GM12801 (cell line): ENCODE results near the gene ZNF609.

Experiments
- TF ChIP-seq, protein P1 (sequence below): IDR thresholded peaks from one replicate; pipeline ENCODE4 v1.5.1; 2011; ENCODE audit warnings: control low read depth; ENCODE audit not compliant: insufficient read length; ENCODE audit errors: extremely low read depth

Gene ZNF609

DNA sequence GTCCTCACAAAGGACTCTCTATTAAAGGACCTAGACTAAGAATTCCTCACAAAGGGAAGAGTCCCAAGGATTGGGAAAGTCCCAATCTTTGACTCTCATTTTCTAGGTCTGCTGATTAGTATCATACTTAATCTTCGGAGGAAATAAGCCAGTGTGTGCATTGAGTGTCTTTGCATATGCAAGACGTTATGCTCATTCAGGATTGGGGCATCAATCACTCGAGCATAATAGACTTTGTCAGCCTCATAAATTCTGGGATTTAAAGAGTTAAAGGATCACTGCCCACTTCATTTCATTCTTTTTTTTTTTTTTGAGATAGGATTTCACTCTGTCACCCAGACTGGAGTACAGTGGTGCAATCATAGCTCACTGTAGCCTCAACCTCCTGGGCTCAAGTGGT is 160.7 kb downstream of the ZNF609 start:
- TF ChIP-seq, protein P1, sequence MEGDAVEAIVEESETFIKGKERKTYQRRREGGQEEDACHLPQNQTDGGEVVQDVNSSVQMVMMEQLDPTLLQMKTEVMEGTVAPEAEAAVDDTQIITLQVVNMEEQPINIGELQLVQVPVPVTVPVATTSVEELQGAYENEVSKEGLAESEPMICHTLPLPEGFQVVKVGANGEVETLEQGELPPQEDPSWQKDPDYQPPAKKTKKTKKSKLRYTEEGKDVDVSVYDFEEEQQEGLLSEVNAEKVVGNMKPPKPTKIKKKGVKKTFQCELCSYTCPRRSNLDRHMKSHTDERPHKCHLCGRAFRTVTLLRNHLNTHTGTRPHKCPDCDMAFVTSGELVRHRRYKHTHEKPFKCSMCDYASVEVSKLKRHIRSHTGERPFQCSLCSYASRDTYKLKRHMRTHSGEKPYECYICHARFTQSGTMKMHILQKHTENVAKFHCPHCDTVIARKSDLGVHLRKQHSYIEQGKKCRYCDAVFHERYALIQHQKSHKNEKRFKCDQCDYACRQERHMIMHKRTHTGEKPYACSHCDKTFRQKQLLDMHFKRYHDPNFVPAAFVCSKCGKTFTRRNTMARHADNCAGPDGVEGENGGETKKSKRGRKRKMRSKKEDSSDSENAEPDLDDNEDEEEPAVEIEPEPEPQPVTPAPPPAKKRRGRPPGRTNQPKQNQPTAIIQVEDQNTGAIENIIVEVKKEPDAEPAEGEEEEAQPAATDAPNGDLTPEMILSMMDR: no peak

DNA sequence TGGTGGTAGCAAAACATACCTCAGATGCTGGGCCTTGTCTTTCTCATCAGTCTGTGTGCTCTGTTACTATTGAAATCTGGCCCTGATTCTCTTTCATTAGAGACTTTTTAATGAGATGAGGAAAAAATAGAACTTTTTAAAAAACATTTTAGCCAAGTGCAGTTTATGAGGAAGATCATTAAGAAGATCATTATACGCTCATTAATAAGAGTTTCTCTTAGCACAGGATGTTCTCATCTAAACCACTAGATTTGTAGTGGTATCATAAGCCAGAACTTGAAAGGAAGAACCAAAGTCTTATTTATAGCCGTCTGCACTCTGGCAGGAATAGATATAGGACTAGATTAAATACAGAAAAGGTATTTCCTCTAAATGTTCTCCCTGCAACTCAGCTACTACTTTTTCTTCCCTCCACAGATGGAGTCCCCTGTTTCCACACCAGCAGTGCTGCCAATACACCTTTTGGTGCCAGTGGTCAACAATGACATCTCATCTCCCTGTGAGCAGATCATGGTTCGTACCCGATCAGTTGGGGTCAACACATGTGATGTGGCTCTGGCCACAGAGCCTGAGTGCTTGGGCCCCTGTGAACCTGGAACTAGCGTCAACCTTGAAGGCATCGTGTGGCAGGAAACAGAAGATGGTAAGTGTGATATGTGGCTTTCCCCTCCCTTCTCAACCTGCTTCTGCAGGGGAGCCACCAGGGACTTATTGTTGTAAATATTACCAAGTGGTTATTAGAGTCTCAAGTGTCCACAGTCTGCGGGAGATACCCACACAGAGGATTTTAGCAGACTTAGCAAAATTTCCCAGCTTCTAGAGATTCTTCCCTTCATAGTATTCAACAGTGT is 162.3 kb downstream of the ZNF609 start:
- TF ChIP-seq, protein P1: no peak

DNA sequence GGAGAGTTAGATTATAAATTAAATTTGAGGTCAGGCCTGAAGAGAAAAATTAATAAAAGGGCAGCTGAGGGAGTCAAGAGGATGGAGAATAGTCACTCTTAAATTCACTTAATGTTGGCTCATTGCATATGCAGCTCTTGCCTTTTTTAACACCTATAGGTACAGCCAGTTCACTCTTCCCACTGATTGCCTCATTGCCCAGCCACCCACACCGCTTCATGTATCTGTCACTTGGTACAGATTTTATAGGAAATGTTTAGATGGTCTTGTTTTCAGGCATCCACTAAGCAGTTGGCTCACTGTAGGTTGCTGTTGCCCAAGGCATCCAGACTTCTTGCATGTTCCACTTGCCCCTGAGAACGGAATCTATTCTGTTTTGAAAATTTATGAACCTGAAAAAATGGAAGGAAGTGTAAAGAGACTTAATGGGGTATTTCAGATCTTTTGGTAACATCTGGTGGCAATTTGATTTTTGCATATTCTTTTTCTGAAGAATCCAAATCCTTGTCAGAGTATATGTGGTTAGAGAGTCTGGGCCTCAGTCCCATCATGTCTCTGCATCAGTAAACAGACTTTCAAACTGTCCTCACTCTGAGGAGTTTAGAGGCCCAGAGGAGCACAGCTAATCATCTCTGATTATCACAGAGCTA is 163.1 kb downstream of the ZNF609 start:
- TF ChIP-seq, protein P1: no peak

DNA sequence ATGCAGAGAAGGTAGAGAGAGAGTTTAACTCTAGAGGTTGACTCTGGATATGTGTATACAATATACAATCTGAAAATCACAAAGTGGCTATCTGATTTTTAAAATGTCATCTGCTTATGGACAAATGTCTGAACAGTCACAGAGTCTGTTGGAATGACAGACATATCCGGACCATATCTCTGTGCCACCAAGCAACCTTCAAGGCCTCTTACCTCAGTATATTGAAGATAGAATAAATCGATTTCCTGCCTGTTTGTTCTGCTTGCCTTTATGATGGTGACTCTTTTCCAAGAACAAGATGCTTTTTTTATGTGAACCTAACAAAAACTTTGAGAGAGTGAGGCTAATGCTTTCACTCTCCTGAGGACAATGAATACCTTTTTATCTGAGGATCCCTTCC is 163.9 kb downstream of the ZNF609 start:
- TF ChIP-seq, protein P1: no peak

DNA sequence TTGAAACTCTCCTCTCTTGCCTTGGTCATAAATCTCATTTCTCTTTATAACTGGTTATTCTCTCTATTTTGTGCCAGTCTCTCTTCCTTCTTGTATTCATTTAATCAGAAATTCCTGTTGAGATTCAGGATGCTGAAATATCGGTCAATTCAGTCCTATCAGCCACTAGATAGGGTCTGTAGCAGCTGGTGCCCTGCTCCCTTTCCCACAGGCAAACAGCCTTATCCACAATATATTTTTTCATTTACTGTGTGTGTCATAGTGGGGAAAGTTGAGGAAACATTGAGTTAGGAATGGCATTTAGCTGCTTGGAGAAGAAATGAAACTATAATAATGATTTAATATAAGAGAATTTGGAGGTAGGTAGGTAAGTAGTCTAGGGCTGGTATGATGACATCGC is 168.7 kb downstream of the ZNF609 start:
- TF ChIP-seq, protein P1: no peak

DNA sequence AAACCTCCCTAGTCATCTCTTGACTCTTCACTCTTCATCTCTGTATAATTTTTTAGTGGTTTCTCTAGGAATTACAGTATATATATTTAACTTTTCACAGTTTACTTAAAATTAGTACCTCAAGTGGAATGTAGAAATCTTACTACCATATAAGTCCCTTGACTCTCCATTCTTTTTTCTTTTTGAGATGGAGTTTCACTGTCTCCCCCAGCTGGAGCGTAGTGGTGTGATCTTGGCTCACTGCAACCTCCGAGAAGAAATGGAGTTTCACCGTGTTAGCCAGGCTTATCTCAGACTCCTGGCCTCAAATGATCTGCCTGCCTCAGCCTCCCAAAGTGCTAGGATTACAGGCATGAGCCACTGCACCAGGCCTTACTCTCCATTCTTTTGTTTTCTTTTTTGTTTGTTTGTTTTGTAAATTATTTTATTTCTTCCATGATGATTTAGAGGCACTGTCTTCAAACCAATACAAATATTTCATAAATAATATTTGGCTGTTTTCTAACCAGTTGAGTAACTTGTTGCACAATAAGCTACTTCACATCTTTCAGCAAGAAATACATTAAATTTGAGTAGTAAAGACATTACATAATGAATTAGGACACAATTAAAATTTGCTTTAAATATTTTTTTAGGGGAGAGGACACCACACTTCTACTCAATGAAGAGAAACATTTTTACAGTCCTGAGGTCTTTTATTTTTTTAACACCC is 170.2 kb downstream of the ZNF609 start:
- TF ChIP-seq, protein P1: no peak

DNA sequence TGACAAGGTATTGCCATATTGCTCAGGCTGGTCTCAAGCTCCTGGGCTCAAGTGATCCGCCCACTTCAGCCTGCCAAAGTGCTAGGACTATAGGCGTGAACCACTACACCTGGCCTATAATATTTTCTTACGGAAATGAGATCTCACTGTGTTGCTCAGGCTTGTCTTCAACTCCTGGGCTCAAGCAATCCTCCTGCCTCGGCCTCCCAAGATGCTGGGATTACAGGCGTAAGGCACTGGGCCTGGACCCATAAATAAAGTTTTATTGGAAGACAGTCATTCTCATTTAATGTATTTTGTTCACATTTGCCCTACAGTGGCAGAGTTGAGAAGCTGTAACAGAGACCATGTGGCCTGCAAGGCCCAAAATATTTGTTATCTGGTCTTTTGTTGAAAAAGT is 173.0 kb downstream of the ZNF609 start:
- TF ChIP-seq, protein P1: no peak
